BE2C (cell line): Measurements from ENCODE around the gene SV2A.
A peak's percentile ranks its signal among the peaks of the same experiment; 100 is the strongest.

ENCODE experiments used
- DNase-seq: peaks from one replicate; pipeline ENCODE4 v3.0.0-alpha.2; 2020
- H3K27me3 ChIP-seq: fragments of 250-450 bp; sonication (Bioruptor Pico); 2 replicates; pipeline ENCODE4 v1.5.1; 2020; ENCODE audit warnings: mild to moderate bottlenecking
- H3K36me3 ChIP-seq: fragments of 250-450 bp; sonication (Bioruptor Pico); 2 replicates; pipeline ENCODE4 v1.5.1; 2020; ENCODE audit warnings: mild to moderate bottlenecking
- H3K4me1 ChIP-seq: fragments of 250-450 bp; sonication (Bioruptor Pico); 2 replicates; pipeline ENCODE4 v1.5.1; 2020
- H3K4me3 ChIP-seq: 2 replicates; pipeline ENCODE4 v1.5.1; 2011; ENCODE audit warnings: low read depth, low read length
- H3K9me3 ChIP-seq: fragments of 250-450 bp; sonication (Bioruptor Pico); 2 replicates; pipeline ENCODE4 v1.5.1; 2020
- CTCF ChIP-seq: IDR thresholded peaks from 2 replicates; pipeline ENCODE4 v1.5.1; 2012; ENCODE audit warnings: mild to moderate bottlenecking, low read depth, low read length

The SV2A gene

GRCh38 chr1:149934356-149934755, 16.7 kb upstream of the SV2A start:
- TF ChIP-seq CTCF, result no peak
- Histone ChIP-seq H3K4me3 (no peak overlapping the region), H3K9me3 (no peaks in the 10 kb centered on the region), H3K4me1 (peaks cover 8% of the 10 kb centered on the region), H3K27me3 (no peaks in the 10 kb centered on the region), H3K36me3 (no peaks in the 10 kb centered on the region)
- DNase-seq, result no peak

- Histone ChIP-seq H3K36me3 (no peaks in the 10 kb centered on the region), H3K4me3 (no peak overlapping the region), H3K4me1 (peaks cover 11% of the 10 kb centered on the region), H3K27me3 (no peaks in the 10 kb centered on the region), H3K9me3 (no peaks in the 10 kb centered on the region)
- TF ChIP-seq CTCF, result no peak
- no peak for DNase-seq
These were observed 15.6 kb upstream of the SV2A start for GRCh38 chr1:149933208-149933607.

DNA sequence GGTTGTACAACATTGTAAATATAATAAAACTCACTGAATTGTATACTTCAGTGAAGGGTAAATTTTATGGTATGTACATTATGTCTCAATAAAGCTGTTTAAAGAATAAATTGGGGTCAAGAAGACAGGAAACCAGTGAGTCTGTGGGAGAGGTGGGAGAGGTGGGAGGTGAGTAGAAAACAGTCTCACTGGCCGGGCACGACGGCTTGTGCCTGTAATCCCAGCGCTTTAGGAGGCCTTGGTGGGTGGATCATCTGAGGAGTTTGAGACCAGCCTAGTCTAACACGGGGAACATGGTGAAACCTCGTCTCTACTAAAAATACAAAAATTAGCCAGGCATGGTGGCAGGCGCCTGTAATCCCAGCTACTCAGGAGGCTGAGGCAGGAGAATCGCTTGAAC, 14.8 kb upstream of the SV2A start:
- no peaks in the 10 kb centered on the region for H3K27me3 ChIP-seq
- no peaks in the 10 kb centered on the region for H3K9me3 ChIP-seq
- H3K4me3 ChIP-seq, result no peak overlapping the region
- no peaks in the 10 kb centered on the region for H3K36me3 ChIP-seq
- peaks cover 6% of the 10 kb centered on the region; the same call in 1 of the 2 replicates for H3K4me1 ChIP-seq
- no peak for TF ChIP-seq CTCF
- no peak for DNase-seq

- TF ChIP-seq CTCF, result no peak
- peaks cover 5% of the 10 kb centered on the region for H3K36me3 ChIP-seq
- DNase-seq, result no peak
- H3K4me3 ChIP-seq, result no peak overlapping the region
- H3K27me3 ChIP-seq, result no peaks in the 10 kb centered on the region
- H3K9me3 ChIP-seq, result no peaks in the 10 kb centered on the region
- peaks cover 3% of the 10 kb centered on the region; the same call in 1 of the 2 replicates for H3K4me1 ChIP-seq
These were observed 13.7 kb upstream of the SV2A start for GRCh38 chr1:149931212-149931790.

- DNase-seq, result no peak
- no peaks in the 10 kb centered on the region for H3K27me3 ChIP-seq
- TF ChIP-seq CTCF, result no peak
- H3K4me1 ChIP-seq, result peaks cover 3% of the 10 kb centered on the region; the same call in 1 of the 2 replicates
- no peak overlapping the region for H3K4me3 ChIP-seq
- H3K9me3 ChIP-seq, result no peaks in the 10 kb centered on the region
- H3K36me3 ChIP-seq, result peaks cover 19% of the 10 kb centered on the region
These were observed 12.2 kb upstream of the SV2A start for GRCh38 chr1:149929856-149930255.

DNA sequence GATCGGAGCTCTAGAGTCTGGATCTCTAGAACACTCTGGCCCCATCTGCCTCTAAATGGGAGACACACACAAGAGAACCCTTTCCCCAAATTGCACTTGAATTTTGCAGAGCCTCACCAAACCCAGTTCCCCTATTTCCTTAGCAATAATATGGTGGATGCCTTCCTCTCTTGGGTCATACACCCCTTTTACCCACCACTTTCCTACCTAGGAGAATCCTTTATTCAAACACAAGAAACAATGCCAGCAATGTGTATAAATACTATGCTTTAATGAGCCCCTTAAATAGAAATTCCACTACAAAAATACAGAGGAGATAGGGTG, 10.7 kb upstream of the SV2A start:
- Histone ChIP-seq H3K9me3 (no peaks in the 10 kb centered on the region), H3K27me3 (no peaks in the 10 kb centered on the region), H3K4me1 (peaks cover 3% of the 10 kb centered on the region; the same call in 1 of the 2 replicates), H3K4me3 (peak overlapping the region; percentile 99), H3K36me3 (peaks cover 34% of the 10 kb centered on the region)
- no peak for TF ChIP-seq CTCF
- no peak for DNase-seq
